H9 (cell line): ENCODE data around the gene GDI1. TPM values are rescaled to one million over a fixed set of nuclear protein-coding genes. Genes with fewer than 3 reads are reported as not detected.

Experiments used
- DNase-seq: peaks from one replicate; pipeline ENCODE4 v3.0.0-alpha.2; 2017
- H2AFZ ChIP-seq: one replicate; pipeline ENCODE4 v1.6.1; 2013; ENCODE audit warnings: mild to moderate bottlenecking, low read length, control low read depth, moderate library complexity
- H2AK5ac ChIP-seq: 2 replicates; pipeline ENCODE4 v1.6.1; 2013; ENCODE audit warnings: low read length, control low read depth, mixed read lengths; ENCODE audit not compliant: insufficient read length
- H2BK120ac ChIP-seq: one replicate; pipeline ENCODE4 v1.6.1; 2013; ENCODE audit warnings: low read depth, mild to moderate bottlenecking, low read length, control low read depth, inconsistent platforms; ENCODE audit not compliant: poor library complexity, severe bottlenecking
- H2BK12ac ChIP-seq: 2 replicates; pipeline ENCODE4 v1.6.1; 2013; ENCODE audit warnings: low read length, control low read depth, mixed read lengths, low read depth; ENCODE audit not compliant: insufficient read length
- H2BK15ac ChIP-seq: 2 replicates; pipeline ENCODE4 v1.6.1; 2013; ENCODE audit warnings: low read depth, low read length, control low read depth
- H2BK20ac ChIP-seq: one replicate; pipeline ENCODE4 v1.6.1; 2013; ENCODE audit warnings: low read depth, mild to moderate bottlenecking, low read length, control low read depth, inconsistent platforms; ENCODE audit not compliant: poor library complexity, severe bottlenecking
- H2BK5ac ChIP-seq: 2 replicates; pipeline ENCODE4 v1.6.1; 2013; ENCODE audit warnings: low read length, control low read depth, mixed read lengths; ENCODE audit not compliant: insufficient read length
- H3K14ac ChIP-seq: 2 replicates; pipeline ENCODE4 v1.6.1; 2013; ENCODE audit warnings: low read length, control low read depth; ENCODE audit not compliant: insufficient read depth
- H3K18ac ChIP-seq: 2 replicates; pipeline ENCODE4 v1.6.1; 2013; ENCODE audit warnings: low read depth, mild to moderate bottlenecking, mixed read lengths, low read length, control low read depth; ENCODE audit not compliant: insufficient read length
- H3K23ac ChIP-seq: 2 replicates; pipeline ENCODE4 v1.6.1; 2013; ENCODE audit warnings: low read length, control low read depth, mixed read lengths, low read depth; ENCODE audit not compliant: insufficient read length
- H3K23me2 ChIP-seq: 2 replicates; pipeline ENCODE4 v1.6.1; 2013; ENCODE audit warnings: low read depth, mild to moderate bottlenecking, mixed read lengths, low read length, control low read depth; ENCODE audit not compliant: insufficient read length, poor library complexity, severe bottlenecking
- H3K27ac ChIP-seq: 2 replicates; pipeline ENCODE4 v1.5.1; 2013; ENCODE audit warnings: low read length, control low read depth, mixed read lengths, low read depth; ENCODE audit not compliant: insufficient read length
- H3K27me3 ChIP-seq: 2 replicates; pipeline ENCODE4 v1.6.1; 2013; ENCODE audit warnings: low read length, control low read depth, inconsistent platforms; ENCODE audit not compliant: insufficient read depth
- H3K4ac ChIP-seq: 2 replicates; pipeline ENCODE4 v1.6.1; 2013; ENCODE audit warnings: low read depth, mild to moderate bottlenecking, control low read depth, inconsistent platforms, low read length, moderate library complexity
- H3K4me1 ChIP-seq: 2 replicates; pipeline ENCODE4 v1.6.1; 2013; ENCODE audit warnings: low read length, control low read depth, inconsistent platforms; ENCODE audit not compliant: insufficient read depth
- H3K4me2 ChIP-seq: 2 replicates; pipeline ENCODE4 v1.6.1; 2013; ENCODE audit warnings: low read length, control low read depth, mixed read lengths; ENCODE audit not compliant: insufficient read length, insufficient read depth
- H3K56ac ChIP-seq: 2 replicates; pipeline ENCODE4 v1.6.1; 2013; ENCODE audit warnings: low read depth, mild to moderate bottlenecking, mixed read lengths, low read length, control low read depth; ENCODE audit not compliant: insufficient read length
- H3K79me1 ChIP-seq: 2 replicates; pipeline ENCODE4 v1.6.1; 2013; ENCODE audit warnings: low read depth, mild to moderate bottlenecking, moderate library complexity, low read length, control low read depth, inconsistent platforms; ENCODE audit not compliant: insufficient read depth, poor library complexity, severe bottlenecking
- H3K79me2 ChIP-seq: 2 replicates; pipeline ENCODE4 v1.6.1; 2013; ENCODE audit warnings: low read length, control low read depth, inconsistent platforms; ENCODE audit not compliant: insufficient read depth
- H3K9ac ChIP-seq: 2 replicates; pipeline ENCODE4 v1.6.1; 2013; ENCODE audit warnings: low read length, control low read depth, mixed read lengths; ENCODE audit not compliant: insufficient read length; ENCODE audit errors: extremely low read depth
- H3K9me3 ChIP-seq: one replicate; pipeline ENCODE4 v1.6.1; 2013; ENCODE audit warnings: low read depth, low read length, inconsistent platforms; ENCODE audit not compliant: control insufficient read depth
- H3T11ph ChIP-seq: one replicate; pipeline ENCODE4 v1.6.1; 2013; ENCODE audit warnings: mild to moderate bottlenecking, low read length, control low read depth, inconsistent platforms
- H4K20me1 ChIP-seq: one replicate; pipeline ENCODE4 v1.6.1; 2013; ENCODE audit not compliant: control insufficient read depth, insufficient read length, insufficient read depth
- H4K5ac ChIP-seq: 2 replicates; pipeline ENCODE4 v1.6.1; 2013; ENCODE audit warnings: low read depth, mild to moderate bottlenecking, mixed read lengths, low read length, control low read depth; ENCODE audit not compliant: insufficient read length
- H4K8ac ChIP-seq: replicated peaks from 2 replicates; pipeline ENCODE4 v1.6.1; 2013; ENCODE audit warnings: low read length, control low read depth, mixed read lengths, low read depth; ENCODE audit not compliant: insufficient read length
- H4K91ac ChIP-seq: 2 replicates; pipeline ENCODE4 v1.6.1; 2013; ENCODE audit warnings: low read depth, mild to moderate bottlenecking, moderate library complexity, mixed read lengths, low read length, control low read depth; ENCODE audit not compliant: insufficient read length
- H3K27ac Mint-ChIP-seq, 3 experiments: 2 replicates in 2 of 3; 3 replicates in 1 of 3; pipeline ENCODE4 v1.8.0; 2020 to 2021; ENCODE audit warnings: mixed read lengths in 3 of 3, mild to moderate bottlenecking in 1 of 3, moderate library complexity in 1 of 3
- H3K27me3 Mint-ChIP-seq: 2 replicates; pipeline ENCODE4 v1.8.0; 2021; ENCODE audit warnings: low read depth, mild to moderate bottlenecking, moderate library complexity, mixed read lengths
- H3K36me3 Mint-ChIP-seq, 3 experiments: 2 replicates in 2 of 3; 3 replicates in 1 of 3; pipeline ENCODE4 v1.8.0; 2020 to 2021; ENCODE audit warnings: low read depth in 3 of 3, mixed read lengths in 3 of 3; ENCODE audit not compliant: insufficient read depth in 1 of 3
- H3K4me1 Mint-ChIP-seq, 2 experiments: 2 replicates each; pipeline ENCODE4 v1.8.0; 2020; ENCODE audit warnings: mixed read lengths in 2 of 2
- H3K4me3 Mint-ChIP-seq, 2 experiments: 2 replicates in 1 of 2; 3 replicates in 1 of 2; pipeline ENCODE4 v1.8.0; 2020 to 2021; ENCODE audit warnings: mild to moderate bottlenecking in 2 of 2, mixed read lengths in 2 of 2, moderate library complexity in 1 of 2
- H3K9me3 Mint-ChIP-seq, 2 experiments: 2 replicates in 1 of 2; 3 replicates in 1 of 2; pipeline ENCODE4 v1.8.0; 2020; ENCODE audit warnings: mild to moderate bottlenecking in 2 of 2, mixed read lengths in 2 of 2, moderate library complexity in 1 of 2
- WGBS: extraction: QIAGEN DNeasy Blood & Tissue Kit; methylation state at CpG from one replicate; pipeline ENCODE4 v1.1.7; 2013; ENCODE audit warnings: missing lambda C conversion rate, low lambda C conversion rate, mixed read lengths; ENCODE audit not compliant: insufficient read length; ENCODE audit errors: extremely low coverage; 5-methylcytosine and 5-hydroxymethylcytosine counted together
- total RNA-seq: library from RNA; stranded (reverse); gene quantifications from 2 replicates; pipeline ENCODE4 v1.2.1, GENCODE V29; 2021
- TF ChIP-seq, protein P1 (sequence below): fragments of 200-600 bp; sonication (generic); conservative IDR thresholded peaks from 3 replicates; pipeline ENCODE4 v1.8.0; 2021; ENCODE audit warnings: antibody characterized with exemption, mild to moderate bottlenecking

Gene GDI1
- total RNA-seq, 1 experiment from 2014 or later: 111 TPM

DNA sequence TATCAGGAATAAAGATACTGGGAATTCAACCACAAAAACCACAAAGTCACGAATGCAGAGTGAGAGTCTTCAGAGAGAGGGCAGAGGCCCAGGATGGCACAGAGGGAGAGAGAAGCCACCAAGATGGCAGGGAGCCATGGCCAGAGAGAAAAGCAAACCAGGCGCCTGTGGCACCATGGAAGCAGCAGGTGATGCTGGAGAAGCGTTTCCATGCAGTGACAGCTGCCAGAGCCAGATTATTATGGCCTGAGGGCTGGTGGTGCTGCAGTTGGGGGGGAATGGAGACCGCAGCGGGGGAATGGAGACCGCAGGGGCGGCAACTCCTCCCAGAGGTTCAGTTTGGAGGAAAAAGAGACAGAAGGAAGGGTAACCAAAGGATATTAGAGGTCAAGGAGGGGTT is 19.8 kb upstream of the GDI1 start:
- Histone ChIP-seq H4K91ac (no peak overlapping the region), H4K5ac (no peak overlapping the region), H3K4me2 (no peak overlapping the region), H3K9me3 (peaks cover 43% of the 10 kb centered on the region), H3K4me1 (no peaks in the 10 kb centered on the region), H3K9ac (no peak overlapping the region), H2BK5ac (no peak overlapping the region), H3K4ac (no peak overlapping the region), H2AK5ac (no peak overlapping the region), H2BK12ac (no peak overlapping the region), H3K79me1 (no peaks in the 10 kb centered on the region), H3K27ac (no peak overlapping the region), H3K23ac (no peak overlapping the region), H4K20me1 (no peaks in the 10 kb centered on the region), H3K79me2 (no peaks in the 10 kb centered on the region), H3K14ac (no peak overlapping the region), H3K18ac (no peak overlapping the region), H3K23me2 (peaks cover 1% of the 10 kb centered on the region), H3K27me3 (no peaks in the 10 kb centered on the region), H2BK20ac (no peak overlapping the region), H2BK120ac (no peak overlapping the region), H3T11ph (no peak overlapping the region), H3K56ac (no peak overlapping the region), H2BK15ac (no peak overlapping the region), H2AFZ (no peak overlapping the region), H4K8ac (no peak overlapping the region)
- Mint-ChIP-seq H3K4me1 (no peaks in the 10 kb centered on the region), H3K36me3 (peaks cover 14 to 36% (median 21%) of the 10 kb centered on the region in 3 experiments), H3K27me3 (no peaks in the 10 kb centered on the region), H3K27ac (no peak overlapping the region; a peak in 1 of 7 replicates), H3K9me3 (peaks cover 56 to 68% of the 10 kb centered on the region in 2 experiments), H3K4me3 (no peak overlapping the region)
- DNase-seq: no peak
- WGBS: no CpG with 5 or more reads among the region's 7 CpGs
- TF ChIP-seq, protein P1, sequence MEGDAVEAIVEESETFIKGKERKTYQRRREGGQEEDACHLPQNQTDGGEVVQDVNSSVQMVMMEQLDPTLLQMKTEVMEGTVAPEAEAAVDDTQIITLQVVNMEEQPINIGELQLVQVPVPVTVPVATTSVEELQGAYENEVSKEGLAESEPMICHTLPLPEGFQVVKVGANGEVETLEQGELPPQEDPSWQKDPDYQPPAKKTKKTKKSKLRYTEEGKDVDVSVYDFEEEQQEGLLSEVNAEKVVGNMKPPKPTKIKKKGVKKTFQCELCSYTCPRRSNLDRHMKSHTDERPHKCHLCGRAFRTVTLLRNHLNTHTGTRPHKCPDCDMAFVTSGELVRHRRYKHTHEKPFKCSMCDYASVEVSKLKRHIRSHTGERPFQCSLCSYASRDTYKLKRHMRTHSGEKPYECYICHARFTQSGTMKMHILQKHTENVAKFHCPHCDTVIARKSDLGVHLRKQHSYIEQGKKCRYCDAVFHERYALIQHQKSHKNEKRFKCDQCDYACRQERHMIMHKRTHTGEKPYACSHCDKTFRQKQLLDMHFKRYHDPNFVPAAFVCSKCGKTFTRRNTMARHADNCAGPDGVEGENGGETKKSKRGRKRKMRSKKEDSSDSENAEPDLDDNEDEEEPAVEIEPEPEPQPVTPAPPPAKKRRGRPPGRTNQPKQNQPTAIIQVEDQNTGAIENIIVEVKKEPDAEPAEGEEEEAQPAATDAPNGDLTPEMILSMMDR: no peak
